Tibial artery (tissue), 4 donors: ENCODE results near the gene MACROH2A1.

Experiments used
- DNase-seq, 2 donors: peaks; one replicate each; pipeline ENCODE4 v3.0.0-alpha.2; 2019
- H3K27ac ChIP-seq, 2 donors: fragments of 200-600 bp; sonication (generic) in 1 of 2; 1 replicate in 1 of 2; 2 replicates in 1 of 2; pipeline ENCODE4 v1.5.1; 2018 to 2019; ENCODE audit warnings: mild to moderate bottlenecking in 1 of 2
- H3K27me3 ChIP-seq, 2 donors: fragments of 200-600 bp; sonication (generic) in 1 of 2; one replicate each; pipeline versions ENCODE4 v1.5.1 to v1.6.0; 2016 to 2019
- H3K36me3 ChIP-seq, 3 donors: fragments of 200-600 bp; sonication (generic) in 2 of 3; one replicate each; pipeline ENCODE4 v1.5.1; 2016 to 2019; ENCODE audit warnings: mild to moderate bottlenecking in 2 of 3
- H3K4me1 ChIP-seq, 4 donors: fragments of 200-600 bp; sonication (generic) in 2 of 4; 1 replicate in 3 of 4; 2 replicates in 1 of 4; pipeline ENCODE4 v1.5.1; 2016 to 2019
- H3K4me3 ChIP-seq, 2 donors: fragments of 200-600 bp; sonication (generic) in 1 of 2; 1 replicate in 1 of 2; 2 replicates in 1 of 2; pipeline ENCODE4 v1.5.1; 2018 to 2019; ENCODE audit warnings: mild to moderate bottlenecking in 2 of 2
- H3K9me3 ChIP-seq, 3 donors: fragments of 200-600 bp; sonication (generic) in 1 of 3; one replicate each; pipeline ENCODE4 v1.5.1; 2016 to 2019
- CTCF ChIP-seq, 2 experiments: fragments of 200-600 bp in 1 of 2; fragments of 450-650 bp in 1 of 2; IDR thresholded peaks; one replicate each; pipeline ENCODE4 v1.5.1; 2017 to 2019; ENCODE audit warnings: antibody characterized with exemption in 2 of 2, mild to moderate bottlenecking in 1 of 2, moderate library complexity in 1 of 2
- intact Hi-C: fragments of 100-400 bp; cut with DNase I; formaldehyde crosslinking; loops from one replicate; pipeline ENCODE4 v1.15.0; 2023; ENCODE audit warnings: low total_unique reads

The MACROH2A1 gene

DNA sequence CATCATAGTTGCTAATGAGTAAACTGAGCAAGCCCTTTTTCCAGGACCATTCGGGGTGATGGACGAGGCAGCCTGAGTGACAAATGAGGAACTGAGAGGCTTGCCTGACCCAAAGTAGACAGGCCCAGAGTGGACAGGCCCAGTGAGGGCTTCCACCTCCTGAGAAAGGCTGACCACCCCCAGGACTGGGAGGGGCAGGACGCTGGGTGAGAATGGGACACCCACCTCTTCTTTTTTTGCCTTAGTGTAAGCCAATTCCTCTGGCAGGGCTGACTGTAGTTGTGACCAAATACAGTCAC lies 68.3 kb downstream of the MACROH2A1 start:
- no peak overlapping the region for H3K27ac ChIP-seq
- intact Hi-C loops, result loop anchor here (5.0 kb wide), 1 partner anchor 138 kb away; no protein-coding TSS in a partner anchor
- H3K4me3 ChIP-seq, result no peak overlapping the region
- no peak for DNase-seq
- H3K4me1 ChIP-seq, result peaks cover 0 to 4% (median 0%) of the 10 kb centered on the region in 4 donors
- H3K27me3 ChIP-seq, result no peaks in the 10 kb centered on the region
- H3K9me3 ChIP-seq, result no peaks in the 10 kb centered on the region
- peaks cover 0 to 36% (median 10%) of the 10 kb centered on the region in 3 donors for H3K36me3 ChIP-seq
- no peak for TF ChIP-seq CTCF (IDR thresholded peaks at IDR 0.05)

GRCh38 chr5:135329913-135330797 lies 68.9 kb downstream of the MACROH2A1 start:
- Histone ChIP-seq H3K4me3 (no peak overlapping the region), H3K27ac (no peak overlapping the region), H3K4me1 (no peaks in the 10 kb centered on the region), H3K9me3 (no peaks in the 10 kb centered on the region), H3K27me3 (no peaks in the 10 kb centered on the region), H3K36me3 (peaks cover 0 to 33% (median 10%) of the 10 kb centered on the region in 3 donors)
- intact Hi-C loops, result loop anchor here (5.0 kb wide), 1 partner anchor 138 kb away; no protein-coding TSS in a partner anchor
- DNase-seq, result no peak
- TF ChIP-seq CTCF (IDR thresholded peaks at IDR 0.05), result no peak

DNA sequence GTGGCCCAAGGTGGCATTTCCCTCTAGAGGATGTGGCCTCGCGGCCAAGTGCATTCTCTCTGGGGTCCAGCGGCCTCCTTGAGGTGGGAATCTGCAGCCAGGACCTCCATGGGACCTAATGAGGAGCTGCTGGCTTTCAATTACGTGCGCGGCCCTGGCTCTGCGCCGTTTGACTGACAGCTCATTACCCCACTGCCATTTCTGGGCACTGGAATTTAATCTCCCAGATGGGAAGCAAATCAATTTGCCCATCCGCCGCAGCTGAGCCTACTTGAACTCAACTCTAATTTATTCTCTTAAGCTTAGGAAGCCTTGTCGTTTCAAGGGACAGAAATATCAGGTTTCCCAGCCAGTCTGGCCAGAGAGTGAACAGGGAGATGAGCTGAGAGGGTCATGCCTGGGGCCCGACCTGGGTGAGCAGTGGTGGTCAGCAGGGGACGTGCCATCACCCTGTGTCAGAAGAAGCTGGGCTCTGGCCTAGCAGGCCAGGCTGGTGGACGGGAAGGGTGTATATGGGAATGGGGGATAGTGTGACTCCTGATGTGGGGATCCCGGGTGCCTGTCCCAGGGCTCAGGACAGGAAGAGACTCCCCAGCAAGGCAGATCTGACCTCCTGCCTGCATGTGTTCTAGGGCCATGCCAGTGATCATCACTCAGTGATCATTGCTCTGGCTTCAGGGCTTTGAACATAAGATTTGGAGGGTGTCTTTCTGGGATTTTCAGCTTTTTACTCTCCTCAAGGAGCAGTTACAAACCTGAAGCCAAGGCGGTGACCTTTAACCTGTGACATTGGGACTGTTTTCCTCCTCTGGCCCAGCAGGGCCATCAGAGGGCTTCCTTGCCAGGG lies 69.7 kb downstream of the MACROH2A1 start:
- Histone ChIP-seq H3K27ac (no peak overlapping the region), H3K27me3 (no peaks in the 10 kb centered on the region), H3K36me3 (peaks cover 0 to 25% (median 10%) of the 10 kb centered on the region in 3 donors), H3K4me3 (no peak overlapping the region), H3K9me3 (no peaks in the 10 kb centered on the region), H3K4me1 (no peaks in the 10 kb centered on the region)
- intact Hi-C loops, result no loop called here
- no peak for DNase-seq
- TF ChIP-seq CTCF (IDR thresholded peaks at IDR 0.05), result no peak

- intact Hi-C loops, result no loop called here
- H3K27ac ChIP-seq, result no peak overlapping the region
- no peak overlapping the region for H3K4me3 ChIP-seq
- H3K27me3 ChIP-seq, result no peaks in the 10 kb centered on the region
- H3K4me1 ChIP-seq, result no peaks in the 10 kb centered on the region
- TF ChIP-seq CTCF (IDR thresholded peaks at IDR 0.05), result no peak
- no peak for DNase-seq
- H3K36me3 ChIP-seq, result peaks cover 0 to 18% (median 10%) of the 10 kb centered on the region in 3 donors
- H3K9me3 ChIP-seq, result no peaks in the 10 kb centered on the region
These were observed 70.8 kb downstream of the MACROH2A1 start for GRCh38 chr5:135328128-135328687.

DNA sequence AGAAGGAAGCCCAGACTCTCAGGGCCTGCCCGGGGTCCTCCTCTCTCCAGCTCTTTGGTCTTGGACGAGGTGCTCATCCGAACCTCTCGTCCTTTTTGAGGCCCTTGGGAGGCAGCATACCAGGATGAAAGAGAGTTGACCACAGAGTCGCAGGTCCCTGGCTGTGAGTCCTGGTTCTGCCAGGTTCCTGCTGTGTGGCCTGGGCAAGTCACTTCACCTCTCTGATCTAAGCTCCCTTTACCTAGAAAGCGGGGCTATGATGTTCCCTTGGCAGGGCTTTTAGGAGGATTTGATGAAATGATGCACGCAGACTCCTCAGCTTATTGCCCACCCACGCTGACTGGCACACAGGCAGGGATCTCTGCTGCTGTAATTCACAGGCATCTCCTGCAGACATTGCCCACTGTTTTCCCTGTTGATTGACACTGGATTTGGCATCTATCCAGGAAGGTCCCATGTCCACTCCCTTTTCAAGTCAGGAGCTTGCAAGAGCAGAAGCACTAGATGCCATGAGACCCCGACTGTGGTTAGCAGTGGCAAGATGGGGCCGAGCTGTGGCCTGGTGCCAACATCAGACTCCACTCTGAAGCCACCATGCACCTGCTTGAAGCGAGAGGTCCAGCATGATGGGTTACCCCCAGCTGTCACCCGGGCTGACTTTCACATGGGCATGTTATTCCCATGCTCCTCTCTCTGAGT lies 71.5 kb downstream of the MACROH2A1 start:
- Histone ChIP-seq H3K27me3 (no peaks in the 10 kb centered on the region), H3K36me3 (peaks cover 0 to 18% (median 10%) of the 10 kb centered on the region in 3 donors), H3K27ac (no peak overlapping the region), H3K4me3 (no peak overlapping the region), H3K4me1 (no peaks in the 10 kb centered on the region), H3K9me3 (no peaks in the 10 kb centered on the region)
- no peak for TF ChIP-seq CTCF (IDR thresholded peaks at IDR 0.05)
- peak in 1 of 2 donors; percentile 32 for DNase-seq
- intact Hi-C loops, result no loop called here
